CD14-positive monocyte (primary cell): ENCODE measurements around the gene STRA6. TPM values are rescaled to one million over a fixed set of nuclear protein-coding genes. Genes with fewer than 3 reads are reported as not detected.

Source experiments
- DNase-seq, 3 donors: peaks; one replicate each; pipeline ENCODE4 v3.0.0-alpha.2; 2011 to 2022
- H2AFZ ChIP-seq: 2 replicates; pipeline ENCODE4 v1.6.0; 2012; ENCODE audit warnings: mild to moderate bottlenecking, low read depth, low read length, inconsistent platforms; ENCODE audit not compliant: insufficient read depth, poor library complexity, severe bottlenecking
- H3K27ac ChIP-seq, 2 donors: 1 replicate in 1 of 2; 2 replicates in 1 of 2; pipeline ENCODE4 v1.5.1; 2012 to 2013; ENCODE audit warnings: low read length in 2 of 2, control low read depth in 1 of 2, inconsistent platforms in 1 of 2, low read depth in 1 of 2, mild to moderate bottlenecking in 1 of 2
- H3K27me3 ChIP-seq, 2 donors: one replicate each; pipeline versions ENCODE4 v1.6.0 to v1.6.1; 2011 to 2013; ENCODE audit warnings: low read length in 2 of 2; ENCODE audit not compliant: control insufficient read depth in 2 of 2, insufficient read depth in 2 of 2
- H3K36me3 ChIP-seq, 2 donors: replicated peaks in 1 of 2; 1 replicate in 1 of 2; 2 replicates in 1 of 2; pipeline versions ENCODE4 v1.5.1 to v1.6.1; 2012 to 2013; ENCODE audit warnings: low read length in 2 of 2, control low read depth in 1 of 2, inconsistent platforms in 1 of 2, mild to moderate bottlenecking in 1 of 2; ENCODE audit not compliant: insufficient read depth in 2 of 2, control insufficient read depth in 1 of 2
- H3K4me1 ChIP-seq, 2 donors: 1 replicate in 1 of 2; 2 replicates in 1 of 2; pipeline versions ENCODE4 v1.5.1 to v1.6.1; 2012 to 2013; ENCODE audit warnings: low read length in 2 of 2, control low read depth in 1 of 2, inconsistent platforms in 1 of 2, mild to moderate bottlenecking in 1 of 2, moderate library complexity in 1 of 2; ENCODE audit not compliant: insufficient read depth in 2 of 2, control insufficient read depth in 1 of 2
- H3K4me2 ChIP-seq: replicated peaks from 2 replicates; pipeline ENCODE3; 2012; ENCODE audit warnings: low read length, moderate library complexity, mild to moderate bottlenecking; ENCODE audit not compliant: poor library complexity, severe bottlenecking; ENCODE audit errors: extremely low read depth
- H3K4me3 ChIP-seq, 3 experiments: fragments of 200-600 bp in 1 of 3; sonication (generic) in 1 of 3; replicated peaks in 1 of 3; 1 replicate in 2 of 3; 2 replicates in 1 of 3; pipeline ENCODE4 v1.5.1; 2011 to 2013; ENCODE audit warnings: low read length in 3 of 3, mild to moderate bottlenecking in 3 of 3, control low read depth in 2 of 3, low read depth in 2 of 3, inconsistent platforms in 1 of 3, moderate library complexity in 1 of 3
- H3K79me2 ChIP-seq: 2 replicates; pipeline ENCODE4 v1.6.0; 2012; ENCODE audit warnings: mild to moderate bottlenecking, control low read depth, inconsistent platforms, low read length, moderate library complexity; ENCODE audit not compliant: insufficient read depth
- H3K9ac ChIP-seq: 2 replicates; pipeline ENCODE4 v1.6.0; 2017; ENCODE audit warnings: low read length, mild to moderate bottlenecking; ENCODE audit not compliant: insufficient read depth, poor library complexity, severe bottlenecking
- H3K9me3 ChIP-seq, 2 donors: replicated peaks in 1 of 2; 1 replicate in 1 of 2; 2 replicates in 1 of 2; pipeline versions ENCODE4 v1.5.1 to v1.6.1; 2012 to 2013; ENCODE audit warnings: low read length in 2 of 2, control low read depth in 1 of 2; ENCODE audit not compliant: control insufficient read depth in 1 of 2, insufficient read depth in 1 of 2
- H4K20me1 ChIP-seq: 2 replicates; pipeline ENCODE4 v1.6.0; 2012; ENCODE audit warnings: mild to moderate bottlenecking, low read length, control low read depth, moderate library complexity; ENCODE audit not compliant: insufficient read depth
- H3K27ac Mint-ChIP-seq, 7 donors: one replicate each; pipeline ENCODE4 v1.8.0; 2020; ENCODE audit warnings: mild to moderate bottlenecking in 7 of 7, mixed read lengths in 7 of 7, moderate library complexity in 6 of 7, inconsistent platforms in 2 of 7
- H3K27me3 Mint-ChIP-seq, 3 donors: one replicate each; pipeline ENCODE4 v1.8.0; 2021 to 2022; ENCODE audit warnings: low read depth in 3 of 3, mild to moderate bottlenecking in 3 of 3, mixed read lengths in 3 of 3, moderate library complexity in 3 of 3, inconsistent platforms in 1 of 3
- H3K36me3 Mint-ChIP-seq, 2 donors: one replicate each; pipeline ENCODE4 v1.8.0; 2020; ENCODE audit warnings: mixed read lengths in 2 of 2, inconsistent platforms in 1 of 2, mild to moderate bottlenecking in 1 of 2
- H3K4me1 Mint-ChIP-seq: one replicate; pipeline ENCODE4 v1.8.0; 2020; ENCODE audit warnings: mild to moderate bottlenecking, mixed read lengths
- H3K4me3 Mint-ChIP-seq, 2 donors: one replicate each; pipeline ENCODE4 v1.8.0; 2020; ENCODE audit warnings: mild to moderate bottlenecking in 2 of 2, mixed read lengths in 2 of 2, moderate library complexity in 1 of 2
- H3K9me3 Mint-ChIP-seq, 7 donors: one replicate each; pipeline ENCODE4 v1.8.0; 2020 to 2022; ENCODE audit warnings: mixed read lengths in 7 of 7, mild to moderate bottlenecking in 6 of 7, moderate library complexity in 6 of 7, inconsistent platforms in 2 of 7
- CTCF ChIP-seq: fragments of 200-600 bp; IDR thresholded peaks from one replicate; pipeline ENCODE4 v1.8.0; 2022; ENCODE audit warnings: antibody characterized with exemption, mild to moderate bottlenecking
- WGBS: methylation state at CpG from one replicate; pipeline ENCODE4 v1.1.5; 2013; ENCODE audit warnings: missing lambda C conversion rate; ENCODE audit not compliant: insufficient coverage; 5-methylcytosine and 5-hydroxymethylcytosine counted together
- intact Hi-C, 2 donors: fragments of 100-400 bp; cut with micrococcal nuclease; formaldehyde crosslinking; loops; one replicate each; pipeline versions ENCODE4 v1.15.0 to v1.15.1; 2023
- polyA plus RNA-seq, 3 donors: library from polyadenylated mRNA; depleted of rRNA in 1 of 3; unstranded in 2 of 3; stranded (reverse) in 1 of 3; fragments of 300-500 nt in 2 of 3; fragments of >200 nt in 1 of 3; fragmentation: Illumina TruSeq in 2 of 3; gene quantifications; 1 replicate in 2 of 3; 2 replicates in 1 of 3; pipeline ENCODE4 v1.2.3, GENCODE V29; 2012 to 2021

Gene STRA6
- polyA plus RNA-seq, 3 donors, result not detected

DNA sequence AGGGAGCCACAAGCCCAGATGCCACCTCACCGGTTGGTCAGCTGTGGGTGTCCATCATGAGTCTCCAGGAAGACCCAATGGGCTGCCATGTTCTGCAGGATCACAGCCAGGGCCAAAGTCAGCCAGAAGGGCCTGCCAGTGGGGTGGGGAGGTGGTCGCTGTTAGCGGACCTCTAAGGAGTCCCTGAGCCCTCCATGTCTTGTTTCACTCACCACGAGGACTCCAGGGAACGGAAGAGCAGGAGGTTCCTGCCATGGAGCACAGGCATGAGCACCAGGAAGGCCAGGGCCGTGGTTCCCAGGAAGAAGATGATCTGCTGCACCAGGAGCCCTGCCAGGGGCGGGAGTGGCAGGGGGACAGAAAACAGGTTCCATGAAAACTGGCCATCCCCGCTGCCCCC lies 20.5 kb downstream of the STRA6 start:
- no peak for TF ChIP-seq CTCF
- H4K20me1 ChIP-seq, result no peaks in the 10 kb centered on the region
- no peak for DNase-seq
- 92% methylated on average over 6 of the region's 8 CpGs for WGBS
- H3K9me3 ChIP-seq, result no peaks in the 10 kb centered on the region
- H3K27me3 ChIP-seq, result no peaks in the 10 kb centered on the region
- Mint-ChIP-seq H3K9me3 (no peaks in the 10 kb centered on the region), H3K27me3 (peaks cover 4 to 6% (median 5%) of the 10 kb centered on the region in 3 donors), H3K27ac (no peak overlapping the region), H3K36me3 (no peaks in the 10 kb centered on the region), H3K4me1 (no peaks in the 10 kb centered on the region), H3K4me3 (no peak overlapping the region)
- H3K9ac ChIP-seq, result no peak overlapping the region
- no peaks in the 10 kb centered on the region for H3K79me2 ChIP-seq
- H3K4me1 ChIP-seq, result no peaks in the 10 kb centered on the region
- no peak overlapping the region for H3K27ac ChIP-seq
- H3K36me3 ChIP-seq, result no peaks in the 10 kb centered on the region
- H3K4me2 ChIP-seq, result no peak overlapping the region
- H2AFZ ChIP-seq, result no peak overlapping the region
- no peak overlapping the region for H3K4me3 ChIP-seq
- intact Hi-C loops, result no loop called here

GRCh38 chr15:74180881-74181602 lies 21.5 kb downstream of the STRA6 start:
- no peak for DNase-seq
- H3K79me2 ChIP-seq, result no peaks in the 10 kb centered on the region
- no peaks in the 10 kb centered on the region for H3K9me3 ChIP-seq
- 92% methylated on average over 14 of the region's 21 CpGs for WGBS
- no peak overlapping the region for H3K27ac ChIP-seq
- intact Hi-C loops, result no loop called here
- no peak for TF ChIP-seq CTCF
- no peaks in the 10 kb centered on the region for H3K36me3 ChIP-seq
- no peaks in the 10 kb centered on the region for H3K36me3 Mint-ChIP-seq
- peaks cover 7 to 9% (median 8%) of the 10 kb centered on the region in 3 donors for H3K27me3 Mint-ChIP-seq
- no peaks in the 10 kb centered on the region for H4K20me1 ChIP-seq
- H2AFZ ChIP-seq, result no peak overlapping the region
- H3K4me3 Mint-ChIP-seq, result no peak overlapping the region
- no peaks in the 10 kb centered on the region for H3K4me1 ChIP-seq
- H3K4me1 Mint-ChIP-seq, result no peaks in the 10 kb centered on the region
- H3K9ac ChIP-seq, result no peak overlapping the region
- H3K9me3 Mint-ChIP-seq, result no peaks in the 10 kb centered on the region
- no peak overlapping the region for H3K4me3 ChIP-seq
- H3K4me2 ChIP-seq, result no peak overlapping the region
- H3K27me3 ChIP-seq, result no peaks in the 10 kb centered on the region
- no peak overlapping the region for H3K27ac Mint-ChIP-seq
